MM.1S (cell line): Measurements from ENCODE around the gene PLXNA2.

Experiments
- DNase-seq: peaks from one replicate; pipeline ENCODE4 v3.0.0-alpha.2; 2015
- H2AFZ ChIP-seq: fragments of 300-600 bp; sonication (generic); 2 replicates; pipeline ENCODE4 v1.6.0; 2016; ENCODE audit warnings: antibody characterized with exemption, low read length
- H3F3A ChIP-seq: fragments of 300-600 bp; sonication (generic); 2 replicates; pipeline ENCODE4 v1.6.1; 2016; ENCODE audit warnings: mild to moderate bottlenecking, antibody characterized with exemption, low read length, moderate library complexity, mixed read lengths; ENCODE audit not compliant: insufficient read depth
- H3K27ac ChIP-seq: fragments of 300-600 bp; sonication (generic); 2 replicates; pipeline ENCODE4 v1.5.1; 2016; ENCODE audit warnings: mild to moderate bottlenecking, low read length
- H3K27me3 ChIP-seq: fragments of 300-600 bp; sonication (generic); replicated peaks from 2 replicates; pipeline ENCODE4 v1.6.0; 2016; ENCODE audit warnings: low read length; ENCODE audit not compliant: insufficient read depth
- H3K36me3 ChIP-seq: fragments of 300-600 bp; sonication (generic); replicated peaks from 2 replicates; pipeline ENCODE4 v1.6.1; 2016; ENCODE audit warnings: mild to moderate bottlenecking, low read length, mixed read lengths; ENCODE audit not compliant: insufficient read depth
- H3K4me1 ChIP-seq: fragments of 300-600 bp; sonication (generic); 2 replicates; pipeline ENCODE4 v1.6.1; 2016; ENCODE audit warnings: low read length, mixed read lengths
- H3K4me2 ChIP-seq: fragments of 300-600 bp; sonication (generic); 2 replicates; pipeline ENCODE4 v1.6.0; 2016; ENCODE audit warnings: low read depth, low read length
- H3K4me3 ChIP-seq: fragments of 300-600 bp; sonication (generic); 2 replicates; pipeline ENCODE4 v1.5.1; 2016; ENCODE audit warnings: low read length, mixed read lengths
- H3K79me2 ChIP-seq: fragments of 300-600 bp; sonication (generic); 2 replicates; pipeline ENCODE4 v1.6.1; 2016; ENCODE audit warnings: mixed run types, low read length, mixed read lengths
- H3K9ac ChIP-seq: fragments of 300-600 bp; sonication (generic); 2 replicates; pipeline ENCODE4 v1.6.1; 2016; ENCODE audit warnings: low read length, mixed read lengths
- H3K9me2 ChIP-seq: fragments of 300-600 bp; sonication (generic); replicated peaks from 2 replicates; pipeline ENCODE4 v1.6.1; 2016; ENCODE audit warnings: mild to moderate bottlenecking, low read length, mixed read lengths; ENCODE audit not compliant: insufficient read depth
- H3K9me3 ChIP-seq: fragments of 300-600 bp; sonication (generic); replicated peaks from 2 replicates; pipeline ENCODE4 v1.6.1; 2016; ENCODE audit warnings: mild to moderate bottlenecking, low read length, mixed read lengths; ENCODE audit not compliant: insufficient read depth
- H4K20me1 ChIP-seq: fragments of 300-600 bp; sonication (generic); 2 replicates; pipeline ENCODE4 v1.6.1; 2016; ENCODE audit warnings: mild to moderate bottlenecking, low read length, moderate library complexity, mixed read lengths; ENCODE audit not compliant: insufficient read depth
- EZH2 ChIP-seq: fragments of 300-600 bp; sonication (generic); optimal IDR thresholded peaks from 2 replicates; pipeline ENCODE3; 2017; ENCODE audit warnings: low read depth, mild to moderate bottlenecking, antibody characterized with exemption, low read length, mixed read lengths
- EZH2phosphoT487 ChIP-seq: fragments of 300-600 bp; sonication (generic); IDR thresholded peaks from 2 replicates; pipeline ENCODE4 v1.6.1; 2018; ENCODE audit warnings: antibody characterized with exemption, low read length
- TF ChIP-seq, protein P1 (sequence below): fragments of 300-600 bp; sonication (generic); IDR thresholded peaks from 2 replicates; pipeline ENCODE4 v1.5.1; 2016; ENCODE audit warnings: antibody characterized with exemption, low read length, mixed read lengths

PLXNA2 gene

DNA sequence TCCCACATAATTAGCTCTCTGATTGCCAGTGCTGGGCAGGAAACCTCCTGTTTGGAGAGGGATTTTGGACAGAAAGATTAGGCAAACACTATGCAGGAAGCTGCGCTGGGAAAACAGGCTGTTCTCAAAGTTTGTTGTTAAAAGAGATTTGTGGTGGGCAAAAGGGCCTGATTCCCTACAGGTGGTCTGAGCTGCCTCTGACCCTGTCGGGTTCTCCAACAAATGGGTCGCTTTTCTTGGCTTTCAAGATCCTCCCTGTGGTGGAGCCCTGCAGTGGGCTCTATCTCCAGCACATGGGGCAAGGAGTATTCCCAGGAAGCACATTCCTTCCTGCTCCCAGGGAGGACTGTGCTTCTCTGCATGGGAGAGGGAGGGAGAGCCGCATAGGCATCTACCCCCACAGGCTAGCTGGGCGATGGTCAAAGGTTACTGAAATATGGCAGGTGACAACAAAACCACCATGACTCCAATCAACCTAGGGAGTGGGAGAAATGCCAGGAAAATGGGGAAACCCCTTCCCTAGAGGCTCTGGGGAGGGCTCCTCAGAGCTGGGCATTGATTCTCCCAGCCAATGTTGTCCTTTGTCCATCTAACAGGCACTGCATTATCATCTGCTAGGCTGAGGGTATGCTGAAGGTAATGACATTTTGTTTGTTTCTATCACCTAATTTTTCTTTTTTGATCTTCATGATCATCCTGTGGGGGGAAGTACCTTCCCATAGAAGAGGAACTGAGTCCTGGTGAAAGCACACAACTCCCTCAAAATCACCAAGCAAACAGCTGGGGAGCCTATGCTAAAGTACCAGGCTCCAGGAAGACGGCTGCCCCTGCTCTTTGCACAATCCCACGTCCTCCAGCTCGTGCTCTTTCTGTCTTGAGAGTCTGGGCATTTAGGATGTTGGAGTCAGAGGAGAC lies 85.3 kb downstream of the PLXNA2 start:
- Histone ChIP-seq H3K9me2 (no peaks in the 10 kb centered on the region), H3K4me3 (no peak overlapping the region), H3K9me3 (no peaks in the 10 kb centered on the region), H3K79me2 (no peaks in the 10 kb centered on the region), H3K27ac (no peak overlapping the region), H3F3A (no peaks in the 10 kb centered on the region), H3K4me1 (no peaks in the 10 kb centered on the region), H3K4me2 (no peak overlapping the region), H3K9ac (no peak overlapping the region), H4K20me1 (no peaks in the 10 kb centered on the region), H2AFZ (no peak overlapping the region), H3K36me3 (no peaks in the 10 kb centered on the region), H3K27me3 (no peaks in the 10 kb centered on the region)
- DNase-seq, result no peak
- TF ChIP-seq EZH2 (no peak), EZH2phosphoT487 (no peak)
- TF ChIP-seq, protein P1, sequence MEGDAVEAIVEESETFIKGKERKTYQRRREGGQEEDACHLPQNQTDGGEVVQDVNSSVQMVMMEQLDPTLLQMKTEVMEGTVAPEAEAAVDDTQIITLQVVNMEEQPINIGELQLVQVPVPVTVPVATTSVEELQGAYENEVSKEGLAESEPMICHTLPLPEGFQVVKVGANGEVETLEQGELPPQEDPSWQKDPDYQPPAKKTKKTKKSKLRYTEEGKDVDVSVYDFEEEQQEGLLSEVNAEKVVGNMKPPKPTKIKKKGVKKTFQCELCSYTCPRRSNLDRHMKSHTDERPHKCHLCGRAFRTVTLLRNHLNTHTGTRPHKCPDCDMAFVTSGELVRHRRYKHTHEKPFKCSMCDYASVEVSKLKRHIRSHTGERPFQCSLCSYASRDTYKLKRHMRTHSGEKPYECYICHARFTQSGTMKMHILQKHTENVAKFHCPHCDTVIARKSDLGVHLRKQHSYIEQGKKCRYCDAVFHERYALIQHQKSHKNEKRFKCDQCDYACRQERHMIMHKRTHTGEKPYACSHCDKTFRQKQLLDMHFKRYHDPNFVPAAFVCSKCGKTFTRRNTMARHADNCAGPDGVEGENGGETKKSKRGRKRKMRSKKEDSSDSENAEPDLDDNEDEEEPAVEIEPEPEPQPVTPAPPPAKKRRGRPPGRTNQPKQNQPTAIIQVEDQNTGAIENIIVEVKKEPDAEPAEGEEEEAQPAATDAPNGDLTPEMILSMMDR, result no peak

DNA sequence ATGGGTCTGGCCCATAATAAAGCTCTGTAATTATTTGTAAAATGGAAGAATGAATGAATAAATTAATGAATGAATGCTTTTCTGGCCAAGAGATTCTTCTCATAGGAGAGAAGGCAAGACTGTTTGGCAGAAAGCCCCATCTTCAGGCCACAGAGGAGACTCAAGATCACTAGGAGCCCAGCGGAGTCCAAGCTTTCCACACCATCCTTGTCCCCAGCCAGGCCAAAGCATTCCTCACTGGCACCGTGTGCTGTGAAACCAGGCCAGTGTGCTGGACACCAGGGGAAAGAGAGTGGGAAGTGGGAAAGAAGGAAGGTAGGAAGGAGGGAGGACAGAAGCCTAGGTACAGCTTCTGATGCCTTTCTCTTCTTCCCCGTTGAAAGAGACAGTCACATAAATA lies 86.4 kb downstream of the PLXNA2 start:
- Histone ChIP-seq H3K27ac (no peak overlapping the region), H3K4me3 (no peak overlapping the region), H4K20me1 (no peaks in the 10 kb centered on the region), H2AFZ (no peak overlapping the region), H3F3A (no peaks in the 10 kb centered on the region), H3K27me3 (no peaks in the 10 kb centered on the region), H3K9me3 (no peaks in the 10 kb centered on the region), H3K9ac (no peak overlapping the region), H3K9me2 (no peaks in the 10 kb centered on the region), H3K79me2 (no peaks in the 10 kb centered on the region), H3K36me3 (no peaks in the 10 kb centered on the region), H3K4me1 (no peaks in the 10 kb centered on the region), H3K4me2 (no peak overlapping the region)
- no peak for TF ChIP-seq EZH2phosphoT487
- TF ChIP-seq EZH2, result no peak
- TF ChIP-seq, protein P1, result no peak
- no peak for DNase-seq

DNA sequence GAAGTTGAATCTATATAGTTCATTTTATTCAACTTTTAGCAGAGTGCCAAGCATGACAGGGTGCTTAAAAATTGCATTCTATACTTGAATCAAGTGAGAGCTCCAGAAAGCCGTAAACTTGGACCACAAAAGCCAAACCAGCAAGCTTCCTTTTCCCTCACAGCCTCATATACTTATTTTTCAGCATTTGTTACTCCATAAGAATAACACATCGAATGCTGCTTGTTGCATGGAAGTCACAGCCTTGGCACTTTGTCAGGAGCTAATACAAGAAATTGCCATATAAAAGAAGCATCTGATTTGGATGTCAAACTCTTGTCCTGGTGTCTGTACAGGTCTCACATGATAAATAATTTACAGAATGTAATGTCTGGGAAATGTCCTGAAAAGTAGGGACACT lies 87.4 kb downstream of the PLXNA2 start:
- Histone ChIP-seq H3K27ac (no peak overlapping the region), H3K4me3 (no peak overlapping the region), H3K4me1 (no peaks in the 10 kb centered on the region), H3K9me2 (no peaks in the 10 kb centered on the region), H4K20me1 (no peaks in the 10 kb centered on the region), H3K79me2 (no peaks in the 10 kb centered on the region), H3K36me3 (no peaks in the 10 kb centered on the region), H3F3A (no peaks in the 10 kb centered on the region), H3K9me3 (no peaks in the 10 kb centered on the region), H3K27me3 (no peaks in the 10 kb centered on the region), H3K4me2 (no peak overlapping the region), H2AFZ (no peak overlapping the region), H3K9ac (no peak overlapping the region)
- TF ChIP-seq EZH2phosphoT487 (no peak), EZH2 (no peak)
- TF ChIP-seq, protein P1, result no peak
- no peak for DNase-seq
